Germinal center (tissue), 1 donor: ENCODE measurements around the gene STOML3.

ENCODE experiments used
- DNase-seq: peaks from one replicate; pipeline ENCODE4 v3.0.0; 2012; ENCODE audit warnings: mixed read lengths, low spot score

STOML3 gene

DNA sequence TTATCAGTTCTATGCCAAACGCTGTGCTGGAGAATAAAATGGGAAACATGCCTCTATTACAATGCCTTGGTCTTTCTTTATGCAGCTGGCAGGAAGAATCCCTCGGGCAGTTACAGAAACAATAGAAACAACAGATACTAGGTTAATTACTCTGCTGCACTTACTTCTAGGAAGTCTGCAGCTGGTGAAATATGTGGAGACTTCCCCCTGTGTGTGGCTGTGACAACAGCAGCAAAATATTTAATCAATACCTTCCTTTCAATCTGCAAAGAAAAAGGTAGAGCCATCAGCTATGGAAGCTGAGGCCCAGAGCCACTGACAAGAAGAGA is 9.9 kb downstream of the STOML3 start:
- no peak for DNase-seq

DNA sequence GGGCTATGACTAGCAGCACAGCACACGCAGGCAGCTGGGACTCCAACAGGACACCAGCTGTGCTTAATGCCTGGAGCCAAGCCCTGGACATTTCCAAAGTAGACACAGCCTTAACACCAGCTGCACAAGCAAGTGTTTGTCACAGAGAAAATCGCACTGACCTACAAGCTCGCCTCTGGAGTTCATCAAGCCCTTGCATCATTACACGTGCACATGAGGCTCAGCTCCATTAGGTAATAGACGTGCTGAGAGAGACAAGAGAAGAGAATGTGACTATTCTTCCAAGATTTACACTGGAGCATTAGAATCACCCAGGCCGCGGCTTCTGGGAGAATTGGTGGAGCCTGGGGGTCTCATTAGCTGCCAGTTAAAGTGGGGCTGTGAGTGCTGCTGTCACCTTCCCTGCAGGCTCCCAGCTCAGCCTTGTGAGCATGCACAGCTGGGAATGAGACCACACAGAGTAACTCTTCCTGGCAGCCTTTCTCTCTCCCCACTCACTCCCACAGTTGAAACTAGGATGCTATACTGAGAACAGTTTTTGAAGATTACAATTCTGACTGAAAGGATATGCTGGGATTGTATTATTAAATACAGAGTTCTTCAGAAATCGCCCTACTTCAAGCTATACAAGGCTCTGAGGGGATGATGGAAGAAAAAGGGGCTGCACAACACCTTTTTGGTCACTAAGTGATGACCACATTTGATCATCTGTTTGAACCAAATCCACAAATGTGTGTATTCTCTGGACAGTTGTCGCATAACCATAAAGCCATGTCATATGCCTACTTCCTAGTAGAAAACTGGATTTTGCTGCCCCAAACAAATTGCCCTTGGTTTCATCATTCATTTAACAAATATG is 10.5 kb downstream of the STOML3 start:
- DNase-seq = no peak

DNA sequence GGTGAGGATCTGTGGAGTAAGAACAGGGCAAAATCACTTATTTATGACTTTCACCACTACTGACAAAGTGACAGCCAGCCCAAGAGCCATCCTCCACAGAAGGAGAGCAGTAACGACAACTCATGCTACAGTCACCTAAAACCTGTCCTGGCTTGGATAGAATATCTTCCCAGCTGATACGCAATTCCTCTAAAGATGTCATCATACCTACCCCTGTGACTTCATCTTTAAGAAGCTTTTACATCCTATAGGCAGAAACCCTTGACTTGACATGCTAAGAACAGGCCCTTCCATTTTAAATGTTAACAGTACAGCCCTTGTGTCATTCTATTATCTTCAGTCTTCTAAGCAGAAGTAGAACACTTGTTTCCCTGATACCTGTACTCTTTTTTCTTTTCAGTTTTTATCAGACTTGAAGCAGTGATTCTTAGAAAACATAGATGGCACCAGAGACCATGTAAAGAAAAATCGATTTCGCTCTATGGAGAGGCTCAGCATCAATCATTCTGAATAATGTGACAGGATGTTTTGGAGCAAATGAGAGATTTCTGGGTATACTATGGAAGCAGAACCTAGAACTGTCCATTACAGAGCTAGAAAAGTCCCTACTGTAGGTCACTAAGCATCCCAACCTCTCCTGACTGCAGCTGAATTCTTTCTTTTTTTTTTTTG is 20.1 kb downstream of the STOML3 start:
- no peak for DNase-seq

DNA sequence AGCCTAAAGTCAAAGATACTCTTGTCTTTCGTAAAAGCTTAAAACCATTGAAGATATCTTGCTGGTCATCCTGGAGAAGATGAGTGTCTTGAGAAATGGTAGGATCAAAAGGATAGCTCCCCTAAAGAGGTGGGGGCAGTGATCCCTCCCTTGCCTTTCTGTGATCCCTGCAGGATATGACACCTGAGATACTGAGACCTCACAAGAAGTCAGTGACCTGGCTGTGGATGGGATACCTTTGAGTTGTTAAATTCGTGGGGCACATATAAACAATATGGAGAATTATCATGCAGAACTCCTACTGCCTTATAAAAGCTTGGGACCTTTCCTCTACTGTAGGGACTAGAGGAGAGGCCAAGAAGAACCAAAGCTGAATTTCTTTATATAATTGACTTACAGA is 21.4 kb downstream of the STOML3 start:
- no peak for DNase-seq

DNA sequence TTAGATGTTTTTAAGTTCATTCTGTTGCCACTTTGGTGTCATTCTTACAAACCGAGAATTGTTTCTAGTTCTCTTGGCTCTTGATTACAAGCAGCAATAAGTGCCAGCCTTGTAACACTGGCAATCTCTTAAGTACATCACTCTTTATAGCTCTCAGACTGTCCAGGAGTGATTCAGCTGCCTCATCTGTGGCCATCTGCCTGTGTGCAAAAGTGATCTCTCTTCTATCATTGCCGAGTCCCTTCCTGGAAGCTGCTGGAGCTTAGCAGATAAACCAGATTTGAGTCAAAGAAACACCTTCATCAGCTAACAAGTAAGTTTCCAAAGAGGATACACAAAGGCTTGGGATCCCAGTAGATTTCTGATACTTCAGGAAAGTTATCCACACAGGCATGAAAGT is 23.2 kb downstream of the STOML3 start:
- DNase-seq = no peak

DNA sequence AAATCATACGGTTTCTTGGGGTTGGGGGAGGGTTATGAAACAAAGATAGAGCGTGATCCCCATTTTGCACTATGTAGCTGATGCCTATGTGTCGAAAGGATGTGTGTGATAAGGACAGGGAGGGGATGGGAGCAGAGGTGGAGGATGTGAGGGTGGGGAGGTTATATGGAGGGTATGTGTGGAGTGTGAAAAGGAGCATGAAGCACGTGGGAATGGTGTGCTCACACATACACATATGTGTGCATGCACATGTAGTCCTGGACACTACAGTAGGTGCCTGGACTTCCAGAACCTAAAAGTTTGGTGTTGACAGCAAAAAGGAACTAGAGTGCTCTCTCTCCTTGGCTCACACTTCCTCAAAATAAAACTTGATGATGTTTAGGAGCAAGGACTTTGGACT is 25.4 kb downstream of the STOML3 start:
- no peak for DNase-seq

DNA sequence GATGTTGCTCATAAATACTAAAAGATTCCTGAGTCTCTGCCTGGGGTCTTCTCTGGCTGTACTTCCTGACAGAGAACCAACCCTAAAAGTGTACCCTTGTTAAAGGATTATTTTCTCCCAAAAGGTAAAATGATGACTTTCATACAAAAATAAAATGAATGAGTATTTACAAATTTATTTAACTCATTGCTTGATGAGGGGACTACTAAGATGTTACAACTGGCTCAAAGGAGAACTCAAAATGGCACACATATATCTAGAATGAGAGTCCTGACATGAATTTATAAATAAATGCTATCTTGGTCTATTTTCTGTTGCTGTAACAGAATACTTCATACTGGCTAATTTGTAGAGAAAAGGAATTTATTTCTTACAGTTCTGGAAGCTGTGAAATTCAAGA is 30.5 kb downstream of the STOML3 start:
- DNase-seq = no peak

DNA sequence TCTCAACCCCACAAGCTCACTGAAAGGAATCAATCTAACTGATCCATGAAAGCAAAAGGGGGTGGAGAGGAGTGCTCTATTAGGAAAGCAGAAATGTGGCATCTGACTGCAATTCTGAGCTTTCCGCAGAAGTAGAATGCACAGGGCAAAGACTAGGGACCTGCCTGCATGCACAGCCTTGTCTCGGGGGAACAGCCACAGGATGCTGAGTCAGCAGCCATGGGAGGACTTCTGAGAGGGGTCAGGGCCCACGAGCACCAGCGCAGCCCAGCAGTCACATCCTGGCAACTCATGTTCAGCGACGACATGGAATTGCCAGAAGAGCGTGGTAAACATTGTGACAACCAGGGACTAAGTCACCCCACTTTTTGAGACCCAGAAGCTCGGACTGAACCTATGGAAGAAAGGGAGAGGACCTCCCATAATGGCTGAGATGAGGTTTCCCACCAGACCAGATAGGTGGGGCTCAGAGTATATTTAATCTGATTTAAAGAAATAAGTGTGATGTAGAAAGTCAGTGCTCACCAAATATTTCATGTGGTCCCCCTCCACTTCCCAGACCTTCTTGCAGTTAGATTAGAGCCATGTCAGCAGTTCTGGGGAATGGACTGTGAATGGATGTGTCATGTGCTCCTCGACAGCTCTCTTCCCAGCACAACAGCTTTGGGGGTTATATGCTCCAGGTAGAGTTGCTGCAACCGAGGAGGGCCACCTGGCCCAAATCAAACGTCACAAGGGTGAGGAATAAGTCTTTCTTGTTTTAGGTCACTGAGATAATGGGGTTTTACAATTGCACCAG is 32.6 kb downstream of the STOML3 start:
- no peak for DNase-seq

DNA sequence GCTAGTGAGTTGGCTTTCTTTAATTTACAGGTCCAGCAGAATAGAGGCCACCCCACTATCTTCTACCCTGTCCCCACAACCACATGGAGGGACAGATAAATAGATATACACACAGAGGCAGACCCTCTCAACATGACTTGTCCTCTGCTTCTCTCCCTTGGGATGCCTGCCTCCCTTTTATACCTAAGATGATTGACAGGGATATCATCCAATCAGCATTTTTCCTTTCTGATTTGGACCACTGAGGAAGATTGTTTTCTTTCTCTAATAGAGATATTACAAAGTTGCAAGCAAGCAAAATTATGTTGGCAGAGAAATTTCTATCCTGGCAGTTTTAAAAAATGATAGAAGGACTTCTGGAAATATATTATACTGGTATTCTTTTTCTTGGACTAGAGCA is 35.8 kb downstream of the STOML3 start:
- no peak for DNase-seq

DNA sequence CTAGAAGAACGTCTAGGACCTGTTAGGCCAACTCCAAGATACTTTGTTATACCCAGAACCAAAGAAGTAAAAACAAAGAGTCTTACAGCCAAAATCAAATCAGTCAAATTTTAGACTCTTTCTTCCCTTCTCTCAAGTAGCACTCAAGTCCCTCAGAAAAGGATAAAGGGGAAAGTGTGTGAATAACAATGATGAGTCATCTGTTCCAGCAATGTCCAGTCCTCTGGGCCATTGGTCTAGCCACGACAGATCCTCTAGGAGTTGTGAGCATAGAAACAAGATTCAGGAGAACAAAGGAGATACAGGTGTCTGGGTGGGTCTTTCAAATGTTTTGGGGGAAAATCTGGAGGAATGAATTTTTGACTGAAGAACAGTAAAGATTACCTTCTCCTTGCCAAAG is 36.3 kb downstream of the STOML3 start:
- DNase-seq = no peak

DNA sequence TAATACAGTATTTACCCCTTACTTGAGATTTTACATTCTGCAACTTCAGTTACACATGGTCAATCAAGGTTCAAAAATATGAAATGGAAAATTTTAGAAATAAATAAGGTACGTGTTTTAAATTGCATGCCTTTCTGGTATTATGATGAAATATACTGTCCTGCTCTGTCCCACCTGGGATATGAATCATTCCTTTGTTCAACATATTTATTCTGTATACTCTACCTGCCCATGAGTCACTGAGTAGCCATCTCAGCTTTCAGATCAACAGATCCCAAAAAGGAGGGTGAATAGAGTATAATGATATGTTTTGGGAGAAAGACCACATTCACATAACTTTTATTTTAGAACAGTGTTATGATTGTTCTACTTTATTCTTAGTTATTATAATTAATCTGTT is 37.8 kb downstream of the STOML3 start:
- DNase-seq = no peak

DNA sequence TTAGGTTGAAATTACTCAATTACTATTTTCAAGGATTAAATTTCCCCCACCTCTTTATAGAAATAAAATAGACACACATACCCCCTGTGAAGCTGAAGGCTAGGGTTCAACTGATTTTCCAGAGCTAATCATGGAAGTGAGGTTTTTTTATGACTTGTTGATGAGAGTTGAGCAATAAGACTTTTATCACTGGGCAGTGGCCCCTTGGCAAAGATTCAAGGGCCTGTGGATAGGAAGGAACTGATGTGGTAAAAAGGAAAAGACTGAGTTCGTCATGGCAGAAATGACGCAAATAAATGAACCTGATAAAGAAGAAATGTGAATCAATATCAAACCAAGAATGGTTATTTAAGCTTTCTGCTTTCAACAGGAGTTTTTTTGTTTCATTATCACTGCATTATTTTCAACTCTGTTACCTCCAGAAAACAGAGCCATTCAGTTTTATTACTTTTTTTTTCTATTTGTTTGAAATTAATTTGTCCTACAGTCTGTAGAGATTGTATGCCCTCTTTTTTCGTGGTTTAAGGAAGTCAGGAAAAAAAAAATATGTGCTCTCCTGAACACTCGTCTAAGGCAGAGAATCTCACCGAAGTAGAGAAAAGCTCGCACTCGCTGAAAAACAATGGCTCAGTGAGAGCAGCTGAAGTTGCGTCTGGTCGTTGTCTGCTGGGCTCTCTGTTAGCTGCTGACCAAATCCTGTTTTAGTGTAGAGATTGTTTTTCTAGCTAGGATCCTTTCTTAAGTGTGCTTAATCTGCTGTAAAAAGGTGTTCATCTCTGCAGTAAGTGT is 38.9 kb downstream of the STOML3 start:
- DNase-seq = no peak

DNA sequence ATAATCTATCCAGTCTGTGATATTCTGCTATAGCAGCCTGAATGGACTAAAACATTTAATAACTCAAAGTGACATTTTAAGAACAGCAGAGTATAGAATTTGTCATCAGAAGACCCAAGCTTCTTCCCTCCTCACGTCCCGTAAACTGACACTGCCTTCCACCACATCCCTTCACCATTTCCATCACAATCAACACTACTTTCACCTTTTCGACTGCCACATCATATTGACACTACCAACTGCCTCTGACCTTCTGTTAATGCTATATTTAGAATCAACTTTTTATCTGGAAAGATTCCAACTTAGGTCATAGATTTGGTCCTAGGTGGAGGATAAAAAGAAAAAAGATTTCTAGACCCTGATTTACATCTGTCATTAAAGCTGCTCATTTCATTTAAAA is 39.6 kb downstream of the STOML3 start:
- DNase-seq = no peak

DNA sequence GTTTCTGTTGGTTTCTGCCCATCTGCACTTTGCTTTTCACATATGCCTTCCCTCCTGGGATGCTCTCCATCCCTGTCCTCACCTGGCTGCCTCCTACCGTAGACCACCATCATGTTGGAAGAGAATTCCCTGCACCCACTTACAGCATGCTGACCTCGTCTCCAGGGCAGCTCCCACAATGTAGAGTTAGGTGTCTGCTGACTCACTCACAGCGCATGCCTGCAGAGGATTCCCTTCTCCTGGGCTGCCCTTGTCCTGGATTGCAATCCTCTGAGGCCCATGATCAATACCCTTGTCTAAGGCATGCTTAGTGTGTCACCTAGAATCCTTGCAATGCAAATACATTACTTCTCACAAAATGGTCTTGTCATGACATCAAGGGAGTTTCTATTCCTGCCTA is 43.6 kb downstream of the STOML3 start:
- no peak for DNase-seq

DNA sequence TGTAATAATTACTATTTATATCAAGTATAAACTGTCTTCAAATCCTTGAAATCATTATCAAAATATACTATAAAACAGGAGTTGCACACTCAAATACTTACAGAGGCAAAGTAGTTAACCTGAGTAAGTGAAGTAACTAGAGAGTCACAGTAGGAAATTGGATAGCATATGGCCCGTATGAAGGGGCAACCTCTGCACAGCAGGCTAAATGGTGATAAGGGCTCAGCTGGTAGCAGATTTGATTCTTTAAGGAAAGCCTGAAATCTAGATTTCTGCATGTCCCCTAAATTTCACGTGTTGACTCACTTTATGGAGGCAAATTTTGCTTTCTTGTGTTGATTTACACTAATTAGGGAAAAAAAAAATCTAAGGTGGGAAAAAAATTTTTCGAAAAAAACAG is 46.4 kb downstream of the STOML3 start:
- DNase-seq = no peak

DNA sequence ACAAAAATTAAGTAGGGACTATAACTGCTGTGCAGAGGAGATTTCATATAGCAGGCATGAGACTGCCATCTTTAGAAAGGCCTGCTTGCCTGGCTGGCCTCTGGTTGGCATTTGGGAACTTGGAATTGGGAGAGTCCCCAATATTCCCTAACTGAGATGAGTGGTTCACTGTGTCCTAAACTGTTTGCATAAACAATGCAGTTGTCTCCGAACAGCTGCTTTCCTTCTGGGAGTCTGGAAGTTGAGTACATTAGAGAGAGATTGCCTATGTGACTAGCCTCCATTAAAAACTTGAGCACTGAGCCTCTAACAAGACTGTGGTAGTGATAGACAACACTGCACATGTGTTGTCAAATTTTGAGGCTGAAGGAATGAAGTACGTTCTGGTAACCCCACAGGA is 47.4 kb downstream of the STOML3 start:
- no peak for DNase-seq

DNA sequence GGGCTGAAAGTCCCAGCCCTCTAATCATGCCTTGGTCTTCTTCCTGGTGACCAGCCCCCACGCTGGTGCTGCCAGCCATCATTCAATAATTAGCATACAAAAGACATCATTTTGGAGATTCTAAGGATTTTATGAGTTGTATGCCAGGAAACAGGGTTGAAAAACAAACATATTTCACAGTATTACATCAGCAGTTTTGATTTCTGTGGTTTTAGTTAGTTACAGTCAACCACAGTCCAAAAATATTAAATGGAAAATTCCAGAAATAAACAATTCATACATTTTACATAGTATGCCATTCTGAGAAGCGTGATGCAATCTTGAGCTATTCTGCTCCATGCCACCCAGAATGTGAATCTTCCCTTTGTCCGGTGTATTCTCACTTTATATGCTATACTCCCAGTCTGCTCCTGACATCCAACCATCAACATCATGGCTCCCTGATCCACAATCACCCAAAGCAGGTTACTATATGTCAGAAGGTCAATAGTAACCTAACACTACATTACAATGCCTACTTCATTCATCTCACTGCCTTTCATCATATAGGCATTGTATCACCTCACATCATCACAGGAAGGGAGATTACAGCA is 49.2 kb downstream of the STOML3 start:
- no peak for DNase-seq

DNA sequence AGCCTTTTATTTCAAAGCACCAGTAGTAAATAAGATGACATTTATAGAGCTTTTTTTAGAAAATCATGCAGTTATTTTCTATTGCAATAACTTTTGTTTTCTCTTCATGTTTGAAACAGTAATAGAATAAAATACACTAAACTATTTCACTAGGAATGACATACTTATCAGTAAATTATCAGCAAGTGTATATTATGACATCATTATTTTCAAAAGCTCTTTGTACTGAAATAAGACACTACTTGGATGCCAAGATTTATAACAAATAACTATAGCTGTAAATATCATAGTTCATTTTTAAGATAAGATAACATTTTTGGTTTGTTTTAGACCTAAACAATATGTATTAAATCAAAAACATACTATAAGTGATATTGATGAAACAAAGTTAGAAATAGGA is 56.8 kb downstream of the STOML3 start:
- no peak for DNase-seq

DNA sequence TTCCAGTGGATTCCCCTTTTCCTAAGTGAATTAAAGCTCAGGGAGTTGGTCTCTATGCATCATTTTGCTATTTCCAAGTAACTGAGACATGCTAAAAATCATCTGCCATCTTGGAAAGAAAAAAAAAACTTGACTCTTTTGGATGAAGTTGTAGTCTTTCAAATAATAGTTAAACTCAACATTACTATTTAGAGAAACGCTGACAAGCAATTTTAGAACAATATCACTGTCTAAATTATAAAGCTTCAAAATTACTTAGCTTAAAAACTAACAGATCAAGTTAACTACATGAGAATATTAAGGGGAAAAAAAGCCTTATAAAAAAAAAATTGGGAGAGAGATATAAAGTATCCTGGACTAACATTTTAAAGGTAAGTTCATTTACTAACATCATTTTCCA is 68.5 kb downstream of the STOML3 start:
- no peak for DNase-seq

DNA sequence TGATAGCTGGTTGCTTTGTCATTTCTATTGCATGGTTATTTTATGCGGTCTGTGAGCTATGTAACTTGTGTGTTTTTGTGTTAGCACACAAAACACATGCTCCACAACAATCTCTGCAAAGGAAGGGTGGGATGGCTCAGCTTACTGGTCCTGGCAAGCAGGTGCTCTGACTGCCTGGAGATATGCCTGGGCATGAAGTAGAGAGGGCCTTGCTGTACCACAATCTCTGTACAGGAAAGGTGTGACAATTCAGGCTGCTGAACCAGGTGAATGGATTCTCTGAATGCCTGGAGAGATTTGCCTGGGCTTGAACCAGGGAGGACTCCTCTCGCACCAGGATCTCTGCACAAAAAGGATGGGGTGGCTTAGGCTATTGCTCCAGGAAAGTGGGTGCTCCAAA is 69.5 kb downstream of the STOML3 start:
- no peak for DNase-seq
